ENCODE measurements around the gene TGFA. TPM values are rescaled to one million over a fixed set of nuclear protein-coding genes. Genes with fewer than 3 reads are reported as not detected.

TGFA gene
- total and polyA plus RNA-seq, 2 donors from 2014 or later: 8.3 to 30.8 TPM

DNA sequence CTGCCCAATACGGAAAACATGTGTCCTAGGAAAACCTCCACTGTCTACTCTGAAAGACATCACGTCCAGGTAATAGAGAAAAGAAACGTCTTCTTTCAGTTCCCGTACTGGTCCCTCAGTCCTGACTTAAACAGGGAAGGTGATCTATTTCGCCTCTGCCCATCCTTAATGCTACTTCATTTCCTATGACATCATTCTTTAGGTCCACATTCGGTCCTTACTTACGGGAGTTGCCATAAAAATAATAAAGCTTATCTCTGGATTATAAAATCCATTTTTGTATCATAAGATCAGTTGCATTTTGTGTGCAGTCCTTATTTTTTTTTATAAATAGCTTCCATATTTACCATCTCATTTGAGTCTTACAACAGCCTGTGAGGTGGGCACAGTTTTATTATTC lies 3.7 kb downstream of the TGFA start:
- FAIRE-seq: no peak

DNA sequence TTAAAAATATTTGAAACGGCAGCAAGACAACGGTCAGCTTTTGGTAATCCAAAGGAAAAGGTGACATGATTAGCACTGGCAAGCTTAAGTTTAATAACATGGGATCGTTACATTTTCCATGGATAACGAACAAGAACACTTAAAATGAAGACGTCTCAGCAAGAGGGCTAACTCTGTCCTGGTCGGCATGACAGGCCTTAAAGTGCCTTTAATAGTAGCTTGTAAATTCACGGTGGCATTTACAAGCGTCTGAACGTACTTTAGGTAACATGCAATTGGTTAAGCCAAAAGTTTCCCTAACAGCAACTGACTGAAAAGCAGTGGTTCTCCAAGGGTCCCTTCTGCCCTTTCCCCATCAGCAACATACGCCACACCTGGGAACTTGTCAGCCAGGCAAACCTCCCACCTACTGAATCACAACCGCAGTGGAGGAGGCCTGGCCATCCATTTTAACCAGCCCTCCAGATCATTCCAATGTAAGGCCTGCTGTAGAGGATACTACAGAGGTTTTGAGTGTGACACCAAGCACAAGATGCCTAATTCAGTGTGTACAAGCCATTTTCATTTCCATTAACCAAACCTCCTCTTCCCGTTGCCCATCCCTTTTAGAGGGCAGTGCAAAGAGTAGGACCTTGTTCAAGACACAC lies 4.4 kb downstream of the TGFA start:
- no peaks in the 10 kb centered on the region for H3K9me3 ChIP-seq (ENCODE audit: control insufficient read depth in 2 of 3, insufficient read depth in 1 of 3, low read length in 3 of 3)
- intact Hi-C loops (cut with DNase I): no loop called here
- no peak overlapping the region for H3K27ac ChIP-seq (ENCODE audit: low read depth in 2 of 2, low read length in 2 of 2)
- no peak overlapping the region for H3K4me3 ChIP-seq (ENCODE audit: low read length in 3 of 3)
- no peak overlapping the region for H3K9ac ChIP-seq (ENCODE audit: low read length in 3 of 3)
- peaks cover 0 to 5% (median 2%) of the 10 kb centered on the region in 3 donors for H3K4me1 ChIP-seq (ENCODE audit: control insufficient read depth in 2 of 3, insufficient read depth in 2 of 3, low read depth in 1 of 3, low read length in 3 of 3)
- peaks cover 3% of the 10 kb centered on the region for H3K27me3 ChIP-seq (ENCODE audit: control insufficient read depth, insufficient read depth, low read length)
- TF ChIP-seq, protein P1, sequence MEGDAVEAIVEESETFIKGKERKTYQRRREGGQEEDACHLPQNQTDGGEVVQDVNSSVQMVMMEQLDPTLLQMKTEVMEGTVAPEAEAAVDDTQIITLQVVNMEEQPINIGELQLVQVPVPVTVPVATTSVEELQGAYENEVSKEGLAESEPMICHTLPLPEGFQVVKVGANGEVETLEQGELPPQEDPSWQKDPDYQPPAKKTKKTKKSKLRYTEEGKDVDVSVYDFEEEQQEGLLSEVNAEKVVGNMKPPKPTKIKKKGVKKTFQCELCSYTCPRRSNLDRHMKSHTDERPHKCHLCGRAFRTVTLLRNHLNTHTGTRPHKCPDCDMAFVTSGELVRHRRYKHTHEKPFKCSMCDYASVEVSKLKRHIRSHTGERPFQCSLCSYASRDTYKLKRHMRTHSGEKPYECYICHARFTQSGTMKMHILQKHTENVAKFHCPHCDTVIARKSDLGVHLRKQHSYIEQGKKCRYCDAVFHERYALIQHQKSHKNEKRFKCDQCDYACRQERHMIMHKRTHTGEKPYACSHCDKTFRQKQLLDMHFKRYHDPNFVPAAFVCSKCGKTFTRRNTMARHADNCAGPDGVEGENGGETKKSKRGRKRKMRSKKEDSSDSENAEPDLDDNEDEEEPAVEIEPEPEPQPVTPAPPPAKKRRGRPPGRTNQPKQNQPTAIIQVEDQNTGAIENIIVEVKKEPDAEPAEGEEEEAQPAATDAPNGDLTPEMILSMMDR (IDR thresholded peaks at IDR 0.05; ENCODE audit: borderline replicate concordance, extremely low read depth, insufficient read depth): no peak
- no peaks in the 10 kb centered on the region for H3K36me3 ChIP-seq (ENCODE audit: control insufficient read depth in 2 of 3, insufficient read depth in 3 of 3, low read length in 3 of 3)
- DNase-seq (no peak), FAIRE-seq (no peak)

More for the DNA sequence above, 3.7 kb downstream of the TGFA start:
- H3K36me3 ChIP-seq (ENCODE audit: control insufficient read depth in 2 of 3, insufficient read depth in 3 of 3, low read length in 3 of 3): no peaks in the 10 kb centered on the region
- H3K9me3 ChIP-seq (ENCODE audit: control insufficient read depth in 2 of 3, insufficient read depth in 1 of 3, low read length in 3 of 3): no peaks in the 10 kb centered on the region
- no peak overlapping the region for H3K27ac ChIP-seq (ENCODE audit: low read depth in 2 of 2, low read length in 2 of 2)
- TF ChIP-seq, protein P1 (IDR thresholded peaks at IDR 0.05; ENCODE audit: borderline replicate concordance, extremely low read depth, insufficient read depth): no peak
- H3K9ac ChIP-seq (ENCODE audit: low read length in 3 of 3): no peak overlapping the region
- H3K27me3 ChIP-seq (ENCODE audit: control insufficient read depth, insufficient read depth, low read length): peaks cover 3% of the 10 kb centered on the region
- H3K4me1 ChIP-seq (ENCODE audit: control insufficient read depth in 2 of 3, insufficient read depth in 2 of 3, low read depth in 1 of 3, low read length in 3 of 3): peaks cover 0 to 6% (median 5%) of the 10 kb centered on the region in 3 donors
- DNase-seq: no peak
- intact Hi-C loops (cut with DNase I): no loop called here
- no peak overlapping the region for H3K4me3 ChIP-seq (ENCODE audit: low read length in 3 of 3)

DNA sequence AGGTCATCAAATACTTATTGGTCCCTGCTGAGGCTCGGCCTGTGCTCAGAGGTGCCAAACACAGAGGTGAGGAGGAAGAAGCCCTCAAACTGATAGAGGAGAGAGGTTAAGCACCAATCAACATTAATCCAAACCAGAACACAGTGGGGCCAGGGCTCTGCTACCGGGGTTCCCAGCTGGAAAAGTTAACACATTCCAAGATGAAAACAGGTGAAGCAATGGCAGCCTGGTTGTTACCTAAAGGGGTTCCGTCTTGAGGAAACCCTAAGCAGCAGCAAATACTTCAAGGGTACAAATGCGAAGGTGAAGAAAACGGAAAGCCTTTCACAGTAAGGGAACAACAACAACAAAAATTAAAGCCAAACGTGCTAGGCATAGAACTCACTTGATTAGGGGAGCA lies 5.4 kb downstream of the TGFA start:
- TF ChIP-seq, protein P1 (IDR thresholded peaks at IDR 0.05; ENCODE audit: borderline replicate concordance, extremely low read depth, insufficient read depth): no peak
- intact Hi-C loops (cut with DNase I): no loop called here
- no peaks in the 10 kb centered on the region for H3K36me3 ChIP-seq (ENCODE audit: control insufficient read depth in 2 of 3, insufficient read depth in 3 of 3, low read length in 3 of 3)
- no peak overlapping the region for H3K27ac ChIP-seq (ENCODE audit: low read depth in 2 of 2, low read length in 2 of 2)
- peaks cover 0 to 5% (median 2%) of the 10 kb centered on the region in 3 donors for H3K4me1 ChIP-seq (ENCODE audit: control insufficient read depth in 2 of 3, insufficient read depth in 2 of 3, low read depth in 1 of 3, low read length in 3 of 3)
- H3K27me3 ChIP-seq (ENCODE audit: control insufficient read depth, insufficient read depth, low read length): peaks cover 3% of the 10 kb centered on the region
- no peaks in the 10 kb centered on the region for H3K9me3 ChIP-seq (ENCODE audit: control insufficient read depth in 2 of 3, insufficient read depth in 1 of 3, low read length in 3 of 3)
- no peak for DNase-seq
- no peak for FAIRE-seq
- no peak overlapping the region for H3K4me3 ChIP-seq (ENCODE audit: low read length in 3 of 3)
- H3K9ac ChIP-seq (ENCODE audit: low read length in 3 of 3): no peak overlapping the region

Measured in kidney (tissue), 14 donors.